Posterior vena cava (tissue), 2 donors: Measurements from ENCODE around the gene SART3. TPM values are rescaled to one million over a fixed set of nuclear protein-coding genes. Genes with fewer than 3 reads are reported as not detected.

Experiments
- DNase-seq: peaks from one replicate; pipeline ENCODE4 v3.0.0-alpha.2; 2020; ENCODE audit warnings: low spot score
- intact Hi-C, 2 donors: fragments of 100-400 bp; cut with DNase I; formaldehyde crosslinking; loops; one replicate each; pipeline versions ENCODE4 v1.14.1 to v1.14.2; 2022 to 2023
- total RNA-seq, 2 donors: library from RNA; stranded (reverse); fragmentation: NEBNext Ultra II Directional; extraction: Animal tissue kit (Norgen Biotek cat#: 25700); gene quantifications; one replicate each; pipeline ENCODE4 v1.2.1, GENCODE V29; 2021
- donor health status: DM: yes; HTN: yes; CAD: no.
- donor health status: DM: yes; HTN: yes; CAD: no.

SART3 gene
- total RNA-seq, 2 donors from 2014 or later = 27.4 to 28.9 TPM

- intact Hi-C loops = no loop called here
- DNase-seq = no peak
Observed at GRCh38 chr12:108543652-108544051, 17.3 kb downstream of the SART3 start.

DNA sequence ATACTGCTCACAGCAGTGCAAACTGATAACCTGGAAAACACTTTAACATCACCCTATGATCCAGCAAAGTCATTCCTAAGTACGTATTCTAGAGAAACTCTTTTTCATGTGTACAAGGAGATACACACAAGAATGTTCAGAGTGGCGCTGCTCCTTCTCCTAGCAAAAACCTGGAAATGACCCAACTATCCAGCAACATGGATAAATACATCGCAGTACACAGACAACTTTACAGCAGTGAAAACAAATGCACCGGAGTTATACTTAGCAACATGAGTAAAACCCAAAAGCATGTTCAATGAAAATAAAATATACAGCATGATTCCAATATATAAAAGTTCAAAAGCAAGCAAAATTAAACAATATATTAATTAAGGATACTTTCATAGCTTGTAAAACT is 18.7 kb downstream of the SART3 start:
- intact Hi-C loops = no loop called here
- no peak for DNase-seq

GRCh38 chr12:108538616-108539195 is 22.3 kb downstream of the SART3 start:
- intact Hi-C loops = no loop called here
- no peak for DNase-seq

DNA sequence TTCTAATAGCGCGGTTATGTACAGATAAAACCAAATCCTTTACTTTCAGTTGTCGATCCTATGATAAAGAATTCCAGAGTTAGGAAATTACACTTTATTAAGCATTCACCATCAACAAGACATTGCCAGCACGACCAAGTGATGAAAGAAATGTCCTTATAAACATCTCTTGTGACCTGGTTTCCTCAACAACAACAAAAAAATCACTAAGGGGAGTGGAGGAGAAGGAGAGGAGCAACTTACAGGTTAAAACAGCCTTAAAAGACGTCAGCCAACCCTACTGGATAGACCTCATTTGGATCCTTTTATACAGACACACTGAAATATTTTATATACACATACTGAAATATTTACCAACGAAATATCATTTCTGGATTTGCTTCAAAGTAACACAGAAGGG is 22.8 kb downstream of the SART3 start:
- intact Hi-C loops = no loop called here
- no peak for DNase-seq

- DNase-seq = no peak
- intact Hi-C loops = no loop called here
Observed at GRCh38 chr12:108531929-108532848, 28.8 kb downstream of the SART3 start.

DNA sequence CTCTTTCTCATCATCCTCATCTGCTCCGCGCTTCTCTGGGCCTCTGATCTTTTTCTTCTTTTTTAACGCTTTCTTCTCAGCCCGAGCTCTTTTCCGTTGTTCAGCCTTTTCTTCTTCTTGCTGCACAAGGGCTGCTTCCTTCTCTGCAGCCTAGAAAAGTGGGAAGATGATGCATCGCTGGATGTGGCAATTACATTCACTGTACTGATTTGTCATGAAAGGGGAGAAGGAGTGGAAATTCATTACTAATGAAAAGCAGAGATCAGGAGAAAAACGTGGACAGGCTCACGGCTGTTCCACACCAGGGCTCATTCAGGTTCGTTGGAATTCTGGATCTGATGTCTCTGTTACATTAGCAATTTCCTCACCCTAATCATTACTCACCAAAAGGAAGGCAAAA is 30.8 kb downstream of the SART3 start:
- DNase-seq = no peak
- intact Hi-C loops = no loop called here

- no peak for DNase-seq
Observed at GRCh38 chr12:108527166-108527496, 33.8 kb downstream of the SART3 start.

GRCh38 chr12:108526482-108527165 is 34.3 kb downstream of the SART3 start:
- no peak for DNase-seq
- intact Hi-C loops = no loop called here

More at GRCh38 chr12:108527166-108527496, 33.8 kb downstream of the SART3 start:
- intact Hi-C loops = no loop called here

DNA sequence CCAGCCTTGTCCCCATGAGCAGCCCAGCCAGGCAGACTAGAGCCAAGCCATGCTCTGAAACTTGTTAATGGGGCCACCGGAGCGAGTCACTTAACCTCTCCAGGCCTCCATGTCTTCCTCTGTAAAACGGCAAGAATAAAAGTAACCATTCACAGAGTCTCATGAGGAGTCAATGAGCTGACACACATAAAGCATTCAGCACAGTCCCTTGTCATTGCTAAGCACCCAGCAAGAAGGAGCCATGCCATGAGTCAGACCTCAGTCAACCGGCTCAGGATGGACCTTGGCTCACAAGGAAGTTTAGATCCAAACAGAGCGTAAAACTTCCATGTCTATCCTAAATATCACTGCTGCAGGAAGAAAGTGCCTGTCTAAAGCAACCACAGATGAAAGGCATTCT is 35.3 kb downstream of the SART3 start:
- intact Hi-C loops = no loop called here
- DNase-seq = no peak

DNA sequence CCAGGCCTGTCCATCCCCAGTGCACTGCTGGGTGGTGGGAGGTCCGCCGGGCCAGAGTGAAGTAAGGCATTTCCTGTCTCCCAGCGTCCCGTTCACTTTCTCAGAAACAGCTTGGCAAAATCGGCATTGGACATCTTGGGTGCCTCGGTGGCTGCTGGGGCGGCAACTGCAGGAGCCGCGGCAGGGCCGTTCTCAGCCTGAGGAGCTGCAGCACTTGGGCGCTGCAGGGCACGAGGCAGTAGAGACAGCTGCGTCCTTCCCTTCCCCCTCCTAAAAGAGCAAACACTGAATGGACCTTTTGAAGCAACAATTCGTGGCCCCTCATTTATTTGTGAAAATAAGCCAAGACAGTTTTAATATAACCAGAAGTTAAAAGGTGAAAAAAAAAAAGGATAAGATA is 37.6 kb downstream of the SART3 start:
- intact Hi-C loops = no loop called here
- DNase-seq = no peak

DNA sequence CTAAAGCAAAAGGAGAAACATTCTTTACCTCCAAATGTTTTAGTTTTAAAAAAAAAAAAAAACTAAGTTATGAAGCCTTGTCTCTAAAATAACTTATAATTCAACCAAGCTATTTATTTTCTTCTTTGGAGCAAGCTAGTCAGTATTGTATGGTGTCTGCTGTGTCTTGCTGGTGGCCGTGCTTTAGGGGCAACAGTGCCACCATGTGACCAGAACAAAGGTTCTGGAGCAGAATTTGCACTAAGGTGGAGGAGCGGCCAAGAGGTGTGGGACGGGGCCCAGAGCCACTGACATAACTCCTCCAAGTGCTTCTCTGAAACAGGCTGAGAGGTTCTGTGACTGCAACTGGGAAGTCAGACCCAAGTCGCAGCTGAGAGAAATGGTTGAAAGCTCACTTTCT is 41.4 kb downstream of the SART3 start:
- intact Hi-C loops = no loop called here
- no peak for DNase-seq

DNA sequence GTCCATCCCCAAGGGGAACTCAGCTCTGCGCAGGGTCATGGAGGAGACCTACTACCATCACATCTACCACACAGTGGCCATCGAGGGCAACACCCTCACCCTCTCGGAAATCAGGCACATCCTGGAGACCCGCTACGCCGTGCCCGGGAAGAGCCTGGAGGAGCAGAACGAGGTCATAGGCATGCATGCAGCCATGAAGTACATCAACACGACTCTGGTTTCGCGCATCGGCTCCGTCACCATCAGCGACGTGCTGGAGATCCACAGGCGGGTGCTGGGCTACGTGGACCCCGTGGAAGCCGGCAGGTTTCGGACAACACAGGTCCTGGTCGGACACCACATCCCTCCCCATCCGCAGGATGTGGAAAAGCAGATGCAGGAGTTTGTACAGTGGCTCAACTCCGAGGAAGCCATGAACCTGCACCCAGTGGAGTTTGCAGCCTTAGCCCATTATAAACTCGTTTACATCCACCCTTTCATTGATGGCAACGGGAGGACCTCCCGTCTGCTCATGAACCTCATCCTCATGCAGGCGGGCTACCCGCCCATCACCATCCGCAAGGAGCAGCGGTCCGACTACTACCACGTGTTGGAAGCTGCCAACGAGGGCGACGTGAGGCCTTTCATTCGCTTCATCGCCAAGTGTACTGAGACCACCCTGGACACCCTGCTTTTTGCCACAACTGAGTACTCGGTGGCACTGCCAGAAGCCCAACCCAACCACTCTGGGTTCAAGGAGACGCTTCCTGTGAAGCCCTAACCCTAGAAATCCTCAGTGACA is 42.1 kb downstream of the SART3 start:
- DNase-seq = no peak
- intact Hi-C loops = no loop called here

DNA sequence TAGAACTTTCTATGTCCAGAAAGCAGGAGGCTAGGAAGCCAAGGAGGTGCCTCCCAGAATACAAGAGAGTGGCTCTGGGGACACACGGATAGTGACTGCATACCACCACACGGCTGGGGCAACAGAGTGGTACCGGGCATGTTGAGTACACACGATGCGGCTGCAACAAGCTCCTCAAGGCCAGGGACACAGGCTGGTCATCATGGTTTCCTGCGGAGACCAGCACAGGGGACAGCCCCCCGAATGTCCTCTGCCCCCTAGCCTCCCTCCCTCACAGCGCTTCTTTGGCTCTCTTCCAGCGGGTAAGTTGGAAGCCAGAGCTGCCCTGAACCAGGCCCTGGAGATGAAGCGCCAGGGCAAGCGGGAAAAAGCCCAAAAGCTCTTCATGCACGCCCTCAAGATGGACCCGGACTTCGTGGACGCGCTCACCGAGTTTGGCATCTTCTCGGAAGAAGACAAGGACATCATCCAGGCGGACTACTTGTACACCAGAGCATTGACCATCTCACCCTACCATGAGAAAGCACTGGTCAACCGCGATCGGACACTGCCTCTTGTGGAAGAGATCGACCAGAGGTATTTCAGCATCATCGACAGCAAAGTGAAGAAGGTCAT is 42.8 kb downstream of the SART3 start:
- no peak for DNase-seq
- intact Hi-C loops = no loop called here

DNA sequence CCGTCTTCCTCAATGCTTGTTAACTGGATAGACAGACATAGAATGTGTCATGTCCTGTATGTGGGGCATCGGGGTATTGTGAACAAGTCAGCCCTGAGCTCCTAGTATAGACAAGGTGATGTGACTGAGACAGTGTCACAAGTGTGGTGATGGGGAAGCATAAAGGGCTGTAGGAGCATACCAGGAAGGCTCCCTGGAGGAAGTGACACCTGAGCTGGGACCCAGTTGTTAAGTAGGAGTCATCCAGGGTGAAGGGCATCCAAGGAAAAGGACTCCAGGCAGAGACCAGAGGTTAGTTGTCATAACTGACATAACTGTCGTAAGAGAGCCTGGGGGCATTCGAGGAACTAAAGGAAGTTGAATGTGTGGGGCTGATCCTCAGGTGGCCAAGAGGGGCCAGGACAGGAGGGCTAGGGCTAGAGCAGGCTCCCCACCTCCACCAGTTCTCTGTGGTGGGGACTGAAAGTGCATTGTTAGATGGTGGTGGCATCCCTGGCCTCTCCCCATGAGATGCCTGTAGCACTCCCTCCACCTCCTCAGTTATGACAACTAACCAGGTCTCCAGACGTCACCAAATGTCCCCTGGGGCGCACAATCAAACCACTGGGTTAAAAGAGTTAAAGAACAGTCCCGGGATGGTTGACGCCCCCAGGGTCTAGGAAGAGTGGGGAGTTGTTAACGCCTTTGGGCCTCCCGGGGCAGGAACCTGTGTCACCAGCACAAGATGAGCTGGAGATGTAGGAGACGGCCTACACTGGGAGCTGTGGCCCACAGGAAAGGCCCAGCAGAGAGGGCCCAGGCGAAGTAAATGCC is 43.5 kb downstream of the SART3 start:
- no peak for DNase-seq
- intact Hi-C loops = no loop called here

DNA sequence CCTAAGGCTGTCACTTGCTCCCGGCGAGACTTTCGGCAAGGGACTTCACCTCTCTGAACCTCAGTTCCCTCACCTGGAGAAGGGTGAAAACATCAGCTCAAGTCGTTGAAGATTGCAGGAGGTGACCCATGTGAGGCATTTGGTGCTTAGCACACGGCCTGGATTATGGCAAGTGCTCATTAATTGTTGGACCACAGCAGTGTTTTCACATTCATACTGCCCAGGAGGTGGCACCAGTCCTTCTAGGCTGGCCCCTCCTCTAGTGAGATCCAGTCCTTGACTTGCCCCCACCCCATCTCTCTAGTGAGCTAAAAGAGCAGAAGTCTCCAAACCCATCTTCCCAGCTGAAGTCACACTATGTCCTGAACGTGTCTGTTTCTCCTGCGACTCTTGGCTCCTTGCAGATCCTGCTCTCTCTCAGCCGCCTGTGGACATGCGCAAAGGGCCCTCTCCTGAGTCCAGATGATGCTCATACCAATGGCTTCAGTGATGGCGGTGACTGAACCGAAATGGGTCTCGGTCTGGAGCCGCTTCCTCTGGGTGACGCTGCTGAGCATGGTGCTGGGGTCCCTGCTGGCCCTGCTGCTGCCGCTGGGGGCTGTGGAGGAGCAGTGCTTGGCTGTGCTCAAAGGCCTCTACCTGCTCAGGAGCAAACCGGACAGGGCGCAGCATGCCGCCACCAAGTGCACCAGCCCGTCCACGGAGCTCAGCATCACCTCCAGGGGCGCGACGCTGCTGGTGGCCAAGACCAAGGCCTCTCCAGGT is 44.3 kb downstream of the SART3 start:
- DNase-seq = no peak
- intact Hi-C loops = no loop called here

DNA sequence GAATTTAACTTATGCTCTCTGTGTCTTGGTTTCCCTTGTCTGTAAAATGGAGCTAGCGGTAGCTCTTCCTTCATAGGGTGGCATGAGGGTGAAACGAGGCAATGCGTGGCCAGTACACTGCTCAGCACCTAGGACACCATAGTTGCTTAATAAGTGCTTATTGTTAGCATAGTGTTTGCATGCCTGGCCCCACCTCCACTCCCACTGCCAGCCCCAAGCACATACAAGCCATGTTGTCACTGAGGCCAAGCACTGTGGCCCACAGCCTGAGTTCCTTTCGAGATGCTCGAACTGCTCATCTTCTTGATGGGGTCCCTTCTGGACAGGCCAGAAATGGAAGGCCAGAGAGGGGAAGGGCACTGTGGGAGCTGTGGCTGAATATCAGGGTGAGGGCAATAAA is 45.1 kb downstream of the SART3 start:
- intact Hi-C loops = no loop called here
- DNase-seq = no peak

DNA sequence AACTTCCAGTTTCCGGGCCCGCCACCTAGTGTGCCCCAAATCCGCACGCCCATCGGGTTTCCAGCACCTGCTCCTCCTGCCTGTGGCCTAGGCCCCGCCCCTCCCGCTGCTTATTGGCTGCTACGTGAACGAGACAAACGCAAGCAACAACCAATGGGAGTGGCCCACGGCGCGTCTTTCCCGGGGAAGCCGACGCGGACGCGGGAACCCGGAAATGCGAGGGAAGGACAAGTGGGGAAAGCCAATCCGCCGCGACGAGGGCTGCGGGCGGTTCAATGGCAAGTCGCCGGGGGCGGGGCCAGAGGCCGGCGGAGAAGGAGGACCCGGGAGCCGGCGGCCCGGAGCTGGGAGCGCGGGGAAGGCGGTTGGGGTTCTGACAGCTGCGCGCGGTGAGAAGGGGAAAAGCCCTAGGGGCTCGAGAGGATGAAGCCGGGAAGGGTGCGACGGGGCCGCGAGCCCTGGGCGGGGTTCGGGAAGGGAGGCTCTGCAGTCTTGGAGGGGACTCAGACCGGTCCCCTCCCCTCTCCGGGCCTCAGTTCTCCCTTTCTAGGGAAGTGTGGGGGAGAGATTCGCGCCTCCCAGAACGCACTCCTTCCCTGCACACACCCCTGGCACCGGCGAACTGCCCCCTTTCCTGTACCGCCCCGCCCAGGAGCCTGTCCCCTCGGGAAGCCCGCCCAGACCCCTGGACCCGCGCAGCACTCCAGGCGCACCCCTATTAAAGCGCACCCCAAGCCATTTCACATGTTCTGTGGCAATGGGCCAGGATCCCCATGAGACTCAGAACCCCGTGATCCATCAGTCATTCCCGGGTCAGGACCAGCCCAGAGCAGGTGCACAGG is 45.8 kb downstream of the SART3 start, which contains the start of gene FICD:
Gene FICD, plus strand, starts transcription at position 305 of the 842 bp plus-strand sequence. CDS start 1,696 bp downstream, outside the sequence.
- intact Hi-C loops = no loop called here
- DNase-seq = peak; percentile 100
